Activated T-cell treated with anti-CD3 and anti-CD28 coated beads, Interleukin-2, amount 50 U/mL, for 4 hours (primary cell): ENCODE measurements around the gene ZNF385D. TPM values are rescaled to one million over a fixed set of nuclear protein-coding genes. Genes with fewer than 3 reads are reported as not detected.

ENCODE experiments used
- ATAC-seq, 2 donors: fragments of 200-7000 bp; cut with Tn5 transposase; one replicate each; pipeline ENCODE4 v1.10.0; 2021
- DNase-seq: peaks from one replicate; pipeline ENCODE4 v3.0.0-alpha.2; 2020
- H3K27me3 Mint-ChIP-seq: one replicate; pipeline ENCODE4 v1.8.0; 2021; ENCODE audit warnings: low read depth, mixed read lengths
- H3K36me3 Mint-ChIP-seq: one replicate; pipeline ENCODE4 v1.8.0; 2022; ENCODE audit warnings: mixed read lengths; ENCODE audit not compliant: insufficient read depth
- H3K4me1 Mint-ChIP-seq: one replicate; pipeline ENCODE4 v1.8.0; 2021; ENCODE audit warnings: low read depth, mixed read lengths
- H3K4me3 Mint-ChIP-seq: one replicate; pipeline ENCODE4 v1.8.0; 2021; ENCODE audit warnings: mild to moderate bottlenecking, moderate library complexity, mixed read lengths
- H3K9me3 Mint-ChIP-seq: one replicate; pipeline ENCODE4 v1.8.0; 2021; ENCODE audit warnings: mixed read lengths
- total RNA-seq, 3 donors: library from RNA; stranded (reverse); gene quantifications; one replicate each; pipeline ENCODE4 v1.2.1, GENCODE V29; 2021

Gene ZNF385D
- total RNA-seq, 3 donors from 2014 or later = not detected

DNA sequence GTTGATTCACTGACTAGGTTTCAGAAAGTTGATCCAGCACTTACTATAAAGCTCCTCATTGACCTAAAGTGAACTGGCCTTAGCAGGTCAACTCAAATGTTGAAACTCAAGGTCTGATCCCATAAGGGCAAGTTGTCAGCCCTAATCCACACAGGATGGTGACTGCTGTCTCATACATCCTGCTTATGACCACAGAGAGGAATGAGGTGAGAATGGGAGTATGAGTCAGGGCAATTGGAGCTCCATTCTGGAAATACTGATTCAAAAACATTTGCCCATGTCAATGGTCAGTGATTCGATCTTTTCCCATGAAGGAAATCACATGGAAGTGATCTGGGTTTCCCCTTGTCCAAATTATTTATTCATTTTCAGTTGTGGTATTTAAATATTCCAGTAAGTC is 78.7 kb downstream of the ZNF385D start:
- H3K27me3 Mint-ChIP-seq = no peaks in the 10 kb centered on the region
- H3K4me1 Mint-ChIP-seq = no peaks in the 10 kb centered on the region
- H3K9me3 Mint-ChIP-seq = no peaks in the 10 kb centered on the region
- no peak for DNase-seq
- ATAC-seq = no peak
- no peaks in the 10 kb centered on the region for H3K36me3 Mint-ChIP-seq
- H3K4me3 Mint-ChIP-seq = no peak overlapping the region

DNA sequence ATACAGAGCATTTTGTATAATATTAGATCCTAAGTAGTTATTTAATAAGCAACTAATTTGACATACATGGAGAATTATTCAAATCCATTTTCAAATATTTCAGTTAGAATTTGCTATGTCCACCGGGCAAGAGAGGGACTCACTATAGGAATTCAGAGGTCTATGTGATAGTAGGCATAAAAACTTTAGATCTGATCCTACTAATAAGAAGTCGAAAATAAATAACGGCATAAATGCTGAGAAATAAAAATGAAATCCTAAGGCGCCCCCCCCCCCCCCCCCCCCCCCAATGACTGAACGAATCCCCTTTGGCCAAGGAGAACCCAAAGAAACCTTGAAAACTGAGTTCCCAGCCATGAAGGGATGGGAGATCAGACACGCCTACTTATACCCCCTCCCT is 80.6 kb downstream of the ZNF385D start:
- no peak overlapping the region for H3K4me3 Mint-ChIP-seq
- H3K27me3 Mint-ChIP-seq = no peaks in the 10 kb centered on the region
- H3K9me3 Mint-ChIP-seq = no peaks in the 10 kb centered on the region
- H3K4me1 Mint-ChIP-seq = no peaks in the 10 kb centered on the region
- ATAC-seq = no peak
- no peaks in the 10 kb centered on the region for H3K36me3 Mint-ChIP-seq
- DNase-seq = no peak

DNA sequence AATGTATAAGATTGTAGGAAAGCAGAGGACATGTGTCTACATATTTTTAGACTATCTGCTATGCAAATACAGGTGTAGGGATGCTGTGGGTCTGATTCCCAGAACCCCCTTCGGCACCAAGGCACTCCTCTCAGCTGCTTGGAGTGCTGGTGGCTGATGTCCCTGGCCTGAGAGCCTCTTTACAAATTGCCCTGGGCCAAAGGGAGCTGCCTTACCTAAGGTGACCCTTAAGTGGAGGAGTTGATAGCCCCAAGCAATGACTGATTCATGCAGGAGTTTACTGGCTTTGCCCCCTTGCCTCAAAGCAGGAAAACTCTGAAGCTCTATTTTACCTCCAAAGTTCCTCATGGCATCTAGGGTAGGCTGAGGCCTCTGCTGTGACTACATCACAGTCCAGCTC is 83.0 kb downstream of the ZNF385D start:
- no peaks in the 10 kb centered on the region for H3K4me1 Mint-ChIP-seq
- H3K27me3 Mint-ChIP-seq = no peaks in the 10 kb centered on the region
- no peak overlapping the region for H3K4me3 Mint-ChIP-seq
- ATAC-seq (no peak), DNase-seq (no peak)
- no peaks in the 10 kb centered on the region for H3K36me3 Mint-ChIP-seq
- H3K9me3 Mint-ChIP-seq = no peaks in the 10 kb centered on the region

DNA sequence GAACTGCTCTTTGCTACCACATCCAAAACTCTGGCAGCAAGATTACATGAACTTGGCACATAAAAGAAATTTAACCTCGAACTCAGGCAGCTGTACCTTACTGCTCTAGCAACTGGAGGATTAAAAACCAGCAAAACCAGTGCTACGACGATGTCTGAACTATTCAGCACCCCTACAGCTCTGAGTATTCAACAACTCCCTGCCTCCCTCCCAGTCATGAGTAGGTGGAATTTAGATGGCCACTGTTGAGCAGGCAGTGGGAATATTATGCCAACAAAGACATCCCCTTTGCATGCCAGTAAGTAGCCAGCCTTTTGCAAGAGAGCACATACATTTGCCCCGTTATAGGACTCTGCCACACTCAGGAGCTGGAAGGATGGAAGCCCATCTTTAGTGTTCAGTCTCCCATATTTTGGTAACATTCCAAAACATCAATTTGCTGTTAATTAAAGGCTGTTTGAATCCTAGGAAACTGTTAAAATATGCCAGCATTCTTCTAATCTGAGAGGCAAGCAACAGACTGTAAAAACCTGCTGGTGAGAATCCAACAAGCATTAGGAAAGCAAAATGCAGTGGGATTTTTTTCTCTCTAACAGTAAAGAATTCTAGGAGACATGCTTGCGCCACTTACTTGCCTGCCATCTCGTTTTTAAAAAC is 85.4 kb downstream of the ZNF385D start:
- ATAC-seq (no peak), DNase-seq (no peak)
- no peak overlapping the region for H3K4me3 Mint-ChIP-seq
- H3K4me1 Mint-ChIP-seq = no peaks in the 10 kb centered on the region
- no peaks in the 10 kb centered on the region for H3K27me3 Mint-ChIP-seq
- H3K36me3 Mint-ChIP-seq = no peaks in the 10 kb centered on the region
- H3K9me3 Mint-ChIP-seq = peaks cover 8% of the 10 kb centered on the region

DNA sequence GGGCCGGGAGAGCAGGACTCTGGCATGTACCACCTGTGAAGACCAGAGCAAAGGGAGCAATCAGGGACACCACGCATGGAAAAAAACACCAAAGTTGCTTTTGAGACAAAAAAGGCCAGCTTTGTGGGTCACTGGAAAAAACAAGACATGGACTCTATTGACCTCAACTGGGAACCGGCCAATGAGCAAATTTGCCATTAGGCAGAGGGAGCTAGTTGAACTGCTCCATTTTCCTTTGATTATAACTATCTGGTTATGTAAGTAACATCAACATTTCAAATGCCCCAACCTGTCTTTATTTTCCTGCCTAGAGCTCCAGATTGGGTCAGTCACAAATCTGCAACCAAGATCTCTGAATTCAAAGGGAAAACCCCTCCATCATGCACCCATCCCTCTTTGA is 86.0 kb downstream of the ZNF385D start:
- DNase-seq = no peak
- Mint-ChIP-seq H3K4me3 (no peak overlapping the region), H3K4me1 (no peaks in the 10 kb centered on the region), H3K9me3 (peaks cover 12% of the 10 kb centered on the region), H3K27me3 (no peaks in the 10 kb centered on the region), H3K36me3 (no peaks in the 10 kb centered on the region)
- ATAC-seq = no peak

- Mint-ChIP-seq H3K4me3 (no peak overlapping the region), H3K27me3 (no peaks in the 10 kb centered on the region), H3K9me3 (peaks cover 19% of the 10 kb centered on the region), H3K36me3 (no peaks in the 10 kb centered on the region), H3K4me1 (no peaks in the 10 kb centered on the region)
- DNase-seq = no peak
- no peak for ATAC-seq
These were observed 88.6 kb downstream of the ZNF385D start for GRCh38 chr3:21662403-21662802.

DNA sequence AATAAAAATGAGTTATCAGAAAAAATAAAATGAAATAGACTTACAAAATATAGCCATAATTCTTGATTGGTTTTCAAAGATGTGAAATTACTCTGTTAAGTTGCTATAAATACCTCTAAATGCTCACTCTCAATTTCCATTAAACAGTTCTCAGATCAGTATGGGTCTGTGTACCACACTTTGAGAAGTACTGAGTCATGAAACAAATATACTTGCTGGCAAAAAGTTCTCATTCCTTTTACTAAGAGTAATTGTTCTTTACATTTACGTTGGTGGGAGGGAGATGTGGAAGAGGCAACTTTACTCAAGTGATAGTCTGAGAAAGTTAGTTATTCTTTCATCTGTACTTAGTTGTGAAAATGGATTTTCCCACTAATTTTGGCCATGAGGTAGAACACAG is 96.3 kb downstream of the ZNF385D start:
- DNase-seq = no peak
- ATAC-seq = no peak
- no peak overlapping the region for H3K4me3 Mint-ChIP-seq
- H3K27me3 Mint-ChIP-seq = no peaks in the 10 kb centered on the region
- peaks cover 3% of the 10 kb centered on the region for H3K9me3 Mint-ChIP-seq
- no peaks in the 10 kb centered on the region for H3K36me3 Mint-ChIP-seq
- H3K4me1 Mint-ChIP-seq = no peaks in the 10 kb centered on the region

DNA sequence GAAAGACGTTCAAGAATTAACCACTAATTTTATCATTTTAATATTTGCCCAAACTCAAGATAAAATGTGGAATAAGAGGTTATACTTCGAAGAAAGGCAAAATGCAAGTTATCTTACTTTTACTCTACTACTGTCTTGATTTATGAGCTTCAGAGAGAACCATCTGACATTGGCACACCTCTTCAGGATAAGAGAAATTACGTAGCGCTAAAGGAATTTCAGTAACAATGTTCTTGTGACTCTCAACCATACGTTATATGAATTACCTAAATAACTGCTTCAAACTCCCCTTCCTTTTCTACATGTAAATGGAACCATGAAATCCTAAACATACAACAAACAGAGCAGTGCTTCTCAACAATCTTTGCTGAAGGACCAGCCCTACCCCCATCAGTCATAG is 96.8 kb downstream of the ZNF385D start:
- ATAC-seq (no peak), DNase-seq (no peak)
- Mint-ChIP-seq H3K9me3 (peaks cover 3% of the 10 kb centered on the region), H3K4me3 (no peak overlapping the region), H3K27me3 (no peaks in the 10 kb centered on the region), H3K4me1 (no peaks in the 10 kb centered on the region), H3K36me3 (no peaks in the 10 kb centered on the region)

DNA sequence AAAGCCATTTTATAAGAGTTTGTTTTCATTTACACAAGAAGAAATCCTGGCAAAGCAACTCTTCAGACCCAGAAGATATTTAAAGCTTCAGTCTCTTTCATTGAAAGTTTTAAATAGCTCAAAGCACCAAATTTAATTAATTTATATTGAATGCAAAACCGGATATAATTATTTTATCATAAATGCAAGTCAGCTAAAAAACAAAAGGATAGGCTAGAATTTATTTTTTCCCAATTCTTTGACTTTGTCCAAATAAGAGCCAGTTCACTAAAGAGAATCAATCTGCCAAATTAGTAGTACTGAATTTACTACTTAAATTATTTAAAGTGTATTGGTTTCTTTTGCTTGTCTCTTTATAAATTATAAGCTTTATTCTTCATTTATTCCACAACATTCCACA is 101.5 kb downstream of the ZNF385D start:
- no peak overlapping the region for H3K4me3 Mint-ChIP-seq
- ATAC-seq = no peak
- no peaks in the 10 kb centered on the region for H3K27me3 Mint-ChIP-seq
- H3K9me3 Mint-ChIP-seq = no peaks in the 10 kb centered on the region
- DNase-seq = no peak
- no peaks in the 10 kb centered on the region for H3K4me1 Mint-ChIP-seq
- H3K36me3 Mint-ChIP-seq = no peaks in the 10 kb centered on the region

- DNase-seq (no peak), ATAC-seq (no peak)
- Mint-ChIP-seq H3K4me3 (no peak overlapping the region), H3K36me3 (no peaks in the 10 kb centered on the region), H3K4me1 (no peaks in the 10 kb centered on the region), H3K9me3 (no peaks in the 10 kb centered on the region), H3K27me3 (no peaks in the 10 kb centered on the region)
These were observed 103.0 kb downstream of the ZNF385D start for GRCh38 chr3:21647961-21648360.

DNA sequence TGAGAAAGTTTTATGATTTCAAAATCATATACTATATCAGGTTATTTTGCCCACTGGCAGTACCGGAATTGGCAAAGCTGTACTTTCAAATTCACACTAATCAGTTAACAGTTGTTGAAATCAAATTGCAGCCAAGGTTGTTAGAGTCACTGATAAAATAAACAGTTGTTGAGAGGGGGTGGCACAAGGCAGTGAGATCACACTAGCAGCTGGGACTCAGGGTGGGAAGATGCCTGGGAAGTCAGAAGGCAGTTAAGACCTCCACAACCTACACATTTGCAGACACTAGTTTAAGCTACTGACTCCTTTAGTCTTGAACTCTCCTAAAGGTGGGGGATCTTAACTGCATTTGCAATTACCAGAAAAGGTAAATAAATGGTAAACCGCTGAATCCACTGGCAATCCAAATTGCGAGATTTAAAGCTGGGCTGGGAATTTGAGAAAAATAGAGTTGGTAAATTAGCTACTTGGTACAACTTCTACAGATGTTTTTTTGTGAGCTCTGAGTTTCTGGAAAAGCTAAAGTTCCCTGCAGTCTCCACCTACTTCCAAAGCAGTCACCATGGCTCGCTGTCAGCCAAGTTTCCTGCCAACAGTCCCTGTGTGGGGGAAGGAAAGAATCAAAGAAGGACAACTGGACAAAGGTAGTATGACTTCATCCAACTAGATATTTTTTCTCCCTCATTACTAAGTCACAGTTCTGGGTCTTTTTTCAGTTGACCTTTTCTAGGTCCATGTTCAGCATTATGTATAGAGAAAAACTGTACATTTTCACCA is 105.7 kb downstream of the ZNF385D start:
- ATAC-seq (no peak), DNase-seq (no peak)
- Mint-ChIP-seq H3K36me3 (no peaks in the 10 kb centered on the region), H3K9me3 (peaks cover 5% of the 10 kb centered on the region), H3K4me1 (no peaks in the 10 kb centered on the region), H3K4me3 (no peak overlapping the region), H3K27me3 (no peaks in the 10 kb centered on the region)

- DNase-seq (no peak), ATAC-seq (no peak)
- Mint-ChIP-seq H3K27me3 (no peaks in the 10 kb centered on the region), H3K4me1 (no peaks in the 10 kb centered on the region), H3K4me3 (no peak overlapping the region), H3K36me3 (no peaks in the 10 kb centered on the region), H3K9me3 (peaks cover 5% of the 10 kb centered on the region)
These were observed 106.7 kb downstream of the ZNF385D start for GRCh38 chr3:21644268-21644667.

DNA sequence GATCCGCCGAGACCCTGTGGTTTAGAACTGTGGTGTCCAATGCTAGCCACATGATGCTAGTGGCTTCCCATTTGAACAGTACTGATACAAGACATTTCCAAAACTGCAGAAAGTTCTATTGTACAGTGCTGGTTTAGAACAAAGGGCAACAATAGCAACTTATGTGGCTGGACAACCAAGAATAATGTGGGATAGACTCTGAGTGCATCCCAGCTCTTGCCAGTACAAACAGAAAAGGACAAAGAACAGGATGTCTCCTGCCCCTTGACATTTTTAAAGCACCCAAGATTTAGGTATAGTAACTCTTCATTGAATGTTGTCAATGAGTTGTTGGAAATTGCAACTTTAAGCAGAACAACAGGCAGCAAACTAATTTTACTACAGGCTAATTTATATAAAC is 107.3 kb downstream of the ZNF385D start:
- no peaks in the 10 kb centered on the region for H3K4me1 Mint-ChIP-seq
- peaks cover 5% of the 10 kb centered on the region for H3K9me3 Mint-ChIP-seq
- H3K4me3 Mint-ChIP-seq = no peak overlapping the region
- DNase-seq (no peak), ATAC-seq (no peak)
- H3K27me3 Mint-ChIP-seq = no peaks in the 10 kb centered on the region
- H3K36me3 Mint-ChIP-seq = no peaks in the 10 kb centered on the region

DNA sequence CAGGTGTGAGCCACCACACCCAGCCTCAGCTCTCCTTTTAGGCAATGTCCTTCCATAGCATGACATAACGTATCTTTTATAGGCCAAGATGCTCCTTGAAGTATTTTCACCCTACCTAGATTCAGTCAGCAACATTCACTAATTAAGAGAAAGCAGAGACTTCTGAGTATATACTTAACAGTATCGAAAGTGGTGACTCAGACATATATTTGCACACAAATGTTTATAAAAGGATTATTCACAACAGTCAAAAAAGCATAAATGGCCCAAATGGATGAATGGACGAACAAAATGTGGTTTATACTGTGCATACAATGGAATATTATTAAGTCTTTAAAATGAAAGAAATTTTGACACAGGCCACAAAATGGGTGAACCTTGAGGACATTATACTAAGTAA is 108.6 kb downstream of the ZNF385D start:
- Mint-ChIP-seq H3K27me3 (no peaks in the 10 kb centered on the region), H3K4me3 (no peak overlapping the region), H3K36me3 (no peaks in the 10 kb centered on the region), H3K9me3 (peaks cover 6% of the 10 kb centered on the region), H3K4me1 (no peaks in the 10 kb centered on the region)
- DNase-seq (no peak), ATAC-seq (no peak)

GRCh38 chr3:21641959-21642358 is 109.1 kb downstream of the ZNF385D start:
- Mint-ChIP-seq H3K27me3 (no peaks in the 10 kb centered on the region), H3K9me3 (peaks cover 8% of the 10 kb centered on the region), H3K36me3 (no peaks in the 10 kb centered on the region), H3K4me3 (no peak overlapping the region), H3K4me1 (no peaks in the 10 kb centered on the region)
- ATAC-seq (no peak), DNase-seq (no peak)
